ENCODE results near the gene IGF2BP2. TPM values are rescaled to one million over a fixed set of nuclear protein-coding genes. Genes with fewer than 3 reads are reported as not detected.

Gene IGF2BP2
- total and polyA plus RNA-seq, 2 of the 13 experiments (the other 11 are each of a cell fraction or from before 2014, with no cell fraction given): 6.5 to 46.0 TPM

GRCh38 chr3:185815391-185816282 is 9.2 kb downstream of the IGF2BP2 start (continued):
- TF ChIP-seq GPBP1L1 (CRISPR knock-in tag; IDR thresholded peaks at IDR 0.05) (no peak), RBFOX2 (IDR thresholded peaks at IDR 0.05; ENCODE audit: low read depth, low read length) (0 out of 2 replicates have a peak, but pooled peaks have one; percentile 20), KLF12 (CRISPR knock-in tag; IDR thresholded peaks at IDR 0.05; ENCODE audit: borderline replicate concordance) (no peak), ZNF382 (CRISPR knock-in tag; IDR thresholded peaks at IDR 0.05; ENCODE audit: borderline replicate concordance) (no peak), ZC3H4 (CRISPR knock-in tag; IDR thresholded peaks at IDR 0.05; ENCODE audit: borderline replicate concordance) (no peak), SIX4 (CRISPR knock-in tag; IDR thresholded peaks at IDR 0.05) (no peak), SPEN (CRISPR knock-in tag; IDR thresholded peaks at IDR 0.05; ENCODE audit: low read depth) (no peak), TBP (CRISPR knock-in tag; IDR thresholded peaks at IDR 0.05) (no peak), ZNF3 (CRISPR knock-in tag; IDR thresholded peaks at IDR 0.05) (no peak), ZNF501 (CRISPR knock-in tag; IDR thresholded peaks at IDR 0.05) (no peak), TGIF2 (CRISPR knock-in tag; IDR thresholded peaks at IDR 0.05) (0 out of 2 replicates have a peak, but pooled peaks have one; percentile 16), FOXJ3 (CRISPR knock-in tag; IDR thresholded peaks at IDR 0.05; ENCODE audit: borderline replicate concordance) (no peak), POLR2A (IDR thresholded peaks at IDR 0.05; ENCODE audit: insufficient read depth in 1 of 2, low read depth in 2 of 2, low read length in 2 of 2) (no peak), ZBTB49 (CRISPR knock-in tag; IDR thresholded peaks at IDR 0.05; ENCODE audit: borderline replicate concordance) (no peak), HINFP (CRISPR knock-in tag; IDR thresholded peaks at IDR 0.05; ENCODE audit: low read depth) (no peak), ATF4 (CRISPR knock-in tag; IDR thresholded peaks at IDR 0.05) (no peak), GFI1 (CRISPR knock-in tag; IDR thresholded peaks at IDR 0.05; ENCODE audit: borderline replicate concordance) (no peak)
